Measurements from ENCODE around the gene CASP12. TPM values are rescaled to one million over a fixed set of nuclear protein-coding genes. Genes with fewer than 3 reads are reported as not detected.

The CASP12 gene
- total and polyA plus RNA-seq, 2 of the 4 experiments (the other 2 are of a cell fraction), result 0.07 TPM; not detected in 1

DNA sequence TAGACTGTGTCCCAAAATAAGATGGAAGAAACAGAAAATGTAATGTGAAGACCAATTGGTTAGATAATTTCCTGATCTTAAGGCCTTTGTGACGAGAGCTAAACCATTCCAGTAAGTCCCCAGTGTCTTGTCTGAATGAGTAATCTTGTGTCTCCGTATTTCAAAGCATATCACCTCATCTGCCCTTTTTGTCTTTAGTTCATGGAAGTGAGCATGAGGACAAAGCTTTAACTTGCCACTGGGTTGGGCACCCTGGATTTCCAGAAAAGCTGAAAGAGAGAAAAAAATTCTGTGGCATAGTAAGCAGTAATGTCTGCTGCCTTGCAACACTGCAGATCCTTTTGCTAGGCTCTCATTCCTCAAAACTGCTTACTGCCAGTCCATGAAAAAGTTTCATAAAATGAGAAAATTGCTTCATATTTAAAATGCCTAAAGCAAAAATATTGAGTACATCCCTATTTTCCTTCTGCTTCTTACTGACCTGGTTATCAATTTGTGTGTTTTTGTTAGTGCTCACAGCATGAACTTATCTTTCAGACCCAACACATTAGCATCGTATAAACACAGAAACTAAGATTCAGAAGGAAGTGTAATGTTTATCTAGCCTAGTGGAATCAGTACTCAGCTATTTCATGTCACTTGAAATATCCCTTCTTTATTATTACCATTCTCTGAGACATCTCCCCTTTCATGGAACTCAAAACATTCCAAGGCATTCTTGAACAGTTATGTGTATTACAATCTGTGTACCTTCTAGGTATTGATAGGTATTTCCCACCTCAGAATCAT is 5.3 kb downstream of the CASP12 start:
- ChIA-PET POLR2A (ENCODE audit: unreplicated experiment) (no interaction called here), CTCF (interaction anchor here (1.2 kb wide), 1 partner anchor 22 kb away, joined by 3 read pairs; no protein-coding TSS in a partner anchor)
- peak overlapping the region; percentile 55 for H3K23ac ChIP-seq (ENCODE audit: low read depth, low read length)
- peak; percentile 87 for ATAC-seq (ENCODE audit: low read depth)
- H4K91ac ChIP-seq (ENCODE audit: insufficient read depth, low read depth, low read length), result peak overlapping the region; percentile 62
- H3K9ac ChIP-seq (ENCODE audit: low read depth, low read length), result peak overlapping the region; percentile 2; the same call in 1 of the 2 replicates
- peak overlapping the region; percentile 53 for H3K4ac ChIP-seq (ENCODE audit: low read depth, low read length)
- H2BK20ac ChIP-seq (ENCODE audit: low read depth, low read length), result peak overlapping the region; percentile 68
- peak overlapping the region; percentile 73 for H3K4me2 ChIP-seq (ENCODE audit: low read depth, low read length)
- dilution Hi-C loops (cut with HindIII; ENCODE audit: low sequenced_read_pairs, unreplicated experiment) (no loop called here), in situ Hi-C loops (cut with MboI; ENCODE audit: low sequenced_read_pairs) (no loop called here), intact Hi-C loops (cut with micrococcal nuclease) (no loop called here)
- H2BK5ac ChIP-seq (ENCODE audit: low read depth, low read length, poor library complexity, severe bottlenecking), result peak overlapping the region; percentile 62
- peak; percentile 8; the same call in 1 of the 2 replicates for TF ChIP-seq CEBPB (IDR thresholded peaks at IDR 0.05; ENCODE audit: low read depth, low read length)
- TF ChIP-seq FOS (IDR thresholded peaks at IDR 0.05; ENCODE audit: low read depth, low read length), result 0 out of 2 replicates have a peak, but pooled peaks have one; percentile 23
- TF ChIP-seq, protein P1, sequence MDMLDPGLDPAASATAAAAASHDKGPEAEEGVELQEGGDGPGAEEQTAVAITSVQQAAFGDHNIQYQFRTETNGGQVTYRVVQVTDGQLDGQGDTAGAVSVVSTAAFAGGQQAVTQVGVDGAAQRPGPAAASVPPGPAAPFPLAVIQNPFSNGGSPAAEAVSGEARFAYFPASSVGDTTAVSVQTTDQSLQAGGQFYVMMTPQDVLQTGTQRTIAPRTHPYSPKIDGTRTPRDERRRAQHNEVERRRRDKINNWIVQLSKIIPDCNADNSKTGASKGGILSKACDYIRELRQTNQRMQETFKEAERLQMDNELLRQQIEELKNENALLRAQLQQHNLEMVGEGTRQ (IDR thresholded peaks at IDR 0.05; ENCODE audit: low read depth, low read length), result no peak
- TF ChIP-seq BHLHE40 (IDR thresholded peaks at IDR 0.05; ENCODE audit: low read depth, low read length), result peak; percentile 30; the same call in 1 of the 2 replicates
- H3K27me3 ChIP-seq (ENCODE audit: control insufficient read depth, insufficient read depth, low read length), result no peaks in the 10 kb centered on the region
- peak overlapping the region; percentile 85 for H3K14ac ChIP-seq (replicated peaks; ENCODE audit: low read depth, low read length)
- no peak overlapping the region for H2AK9ac ChIP-seq (replicated peaks; ENCODE audit: low read depth, low read length, poor library complexity)
- no peaks in the 10 kb centered on the region for H3K36me3 ChIP-seq (ENCODE audit: control insufficient read depth, insufficient read depth, low read length)
- H3K18ac ChIP-seq (ENCODE audit: low read depth, low read length), result peak overlapping the region; percentile 92
- H3K9me3 ChIP-seq (ENCODE audit: control insufficient read depth, insufficient read depth, low read length), result no peaks in the 10 kb centered on the region
- peak overlapping the region; percentile 2 to 80; a peak in 3 of 4 replicates for H4K8ac ChIP-seq (ENCODE audit: low read depth in 2 of 2, low read length in 2 of 2)
- peak overlapping the region; percentile 22; the same call in 1 of the 2 replicates for H3K56ac ChIP-seq (ENCODE audit: extremely low read depth, insufficient read depth, low read length)
- H4K20me1 ChIP-seq (ENCODE audit: insufficient read depth, low read length), result no peaks in the 10 kb centered on the region
- WGBS, 2 experiments (ENCODE audit: extremely low coverage in 2 of 2, insufficient read length in 1 of 2), result no CpG with 5 or more reads among the region's 3 CpGs
- peak overlapping the region; percentile 47 for H2AK5ac ChIP-seq (ENCODE audit: low read depth, low read length)
- H2BK15ac ChIP-seq (ENCODE audit: low read depth, low read length), result peak overlapping the region; percentile 86; the same call in 2 of the 3 replicates
- H2BK120ac ChIP-seq (ENCODE audit: low read depth, low read length), result peak overlapping the region; percentile 58
- peaks cover 8% of the 10 kb centered on the region; the same call in 1 of the 2 replicates for H3K9me1 ChIP-seq (ENCODE audit: insufficient read depth, low read length)
- no peak overlapping the region for H2AFZ ChIP-seq (replicated peaks; ENCODE audit: low read length, poor library complexity)
- peak; percentile 75 for DNase-seq
- peak overlapping the region; percentile 55; the same call in 1 of the 2 replicates for H4K5ac ChIP-seq (ENCODE audit: low read depth, low read length)
- H3K4me1 ChIP-seq (ENCODE audit: control insufficient read depth, insufficient read depth, low read length), result peaks cover 9% of the 10 kb centered on the region
- BruUV-seq (replicated peaks), result no TSS peak
- no peak overlapping the region for H3K4me3 ChIP-seq (ENCODE audit: insufficient read depth, low read depth, low read length)
- H3K27ac ChIP-seq (ENCODE audit: insufficient read depth, low read length), result peak overlapping the region; percentile 24; the same call in 1 of the 2 replicates
- no peaks in the 10 kb centered on the region for H3K79me1 ChIP-seq (ENCODE audit: low read depth in 1 of 2, low read length in 2 of 2)
